ENCODE data around the gene MYB. TPM values are rescaled to one million over a fixed set of nuclear protein-coding genes. Genes with fewer than 3 reads are reported as not detected.

MYB gene
- total RNA-seq, 4 donors from 2014 or later: 2.6 to 6.9 (median 3.1) TPM

GRCh38 chr6:135251498-135252441 lies 70.7 kb downstream of the MYB start:
- no peaks in the 10 kb centered on the region for H3K36me3 ChIP-seq
- no peak for DNase-seq
- H3K27me3 ChIP-seq: no peaks in the 10 kb centered on the region
- no peak for TF ChIP-seq POLR2A (IDR thresholded peaks at IDR 0.05)
- no peak for TF ChIP-seq CTCF (IDR thresholded peaks at IDR 0.05)
- no peaks in the 10 kb centered on the region for H3K9me3 ChIP-seq
- intact Hi-C loops (cut with DNase I): no loop called here
- peaks cover 0 to 14% (median 0%) of the 10 kb centered on the region in 3 donors for H3K4me1 ChIP-seq
- no peak overlapping the region for H3K27ac ChIP-seq
- no peak overlapping the region for H3K4me3 ChIP-seq
- 56 to 74% methylated on average over 8 to 13 of the region's 13 CpGs for WGBS, 2 donors

- intact Hi-C loops (cut with DNase I): no loop called here
- no peaks in the 10 kb centered on the region for H3K9me3 ChIP-seq
- no peak for TF ChIP-seq CTCF (IDR thresholded peaks at IDR 0.05)
- TF ChIP-seq POLR2A (IDR thresholded peaks at IDR 0.05): no peak
- H3K27me3 ChIP-seq: no peaks in the 10 kb centered on the region
- H3K27ac ChIP-seq: no peak overlapping the region
- H3K4me3 ChIP-seq: no peak overlapping the region
- DNase-seq: no peak
- H3K4me1 ChIP-seq: peaks cover 0 to 24% (median 0%) of the 10 kb centered on the region in 3 donors
- H3K36me3 ChIP-seq: no peaks in the 10 kb centered on the region
- WGBS, 2 donors: 60 to 73% methylated on average over 1 of the region's 1 CpG
These were observed 73.4 kb downstream of the MYB start for GRCh38 chr6:135254471-135254870.

- Histone ChIP-seq H3K27ac (no peak overlapping the region), H3K4me1 (peaks cover 0 to 10% (median 0%) of the 10 kb centered on the region in 3 donors), H3K36me3 (no peaks in the 10 kb centered on the region), H3K27me3 (no peaks in the 10 kb centered on the region), H3K4me3 (no peak overlapping the region), H3K9me3 (no peaks in the 10 kb centered on the region)
- 73 to 76% methylated on average over 4 of the region's 4 CpGs for WGBS, 2 donors
- intact Hi-C loops (cut with DNase I): no loop called here
- TF ChIP-seq POLR2A (IDR thresholded peaks at IDR 0.05) (no peak), CTCF (IDR thresholded peaks at IDR 0.05) (no peak)
- no peak for DNase-seq
These were observed 75.8 kb downstream of the MYB start for GRCh38 chr6:135256866-135257265.

- Histone ChIP-seq H3K27ac (no peak overlapping the region), H3K4me3 (no peak overlapping the region), H3K9me3 (no peaks in the 10 kb centered on the region), H3K36me3 (no peaks in the 10 kb centered on the region), H3K4me1 (peaks cover 0 to 10% (median 0%) of the 10 kb centered on the region in 3 donors), H3K27me3 (no peaks in the 10 kb centered on the region)
- 59 to 66% methylated on average over 2 of the region's 2 CpGs for WGBS, 2 donors
- intact Hi-C loops (cut with DNase I): no loop called here
- DNase-seq: no peak
- TF ChIP-seq CTCF (IDR thresholded peaks at IDR 0.05) (no peak), POLR2A (IDR thresholded peaks at IDR 0.05) (no peak)
These were observed 76.7 kb downstream of the MYB start for GRCh38 chr6:135257631-135258405.

- Histone ChIP-seq H3K36me3 (no peaks in the 10 kb centered on the region), H3K27ac (no peak overlapping the region), H3K9me3 (no peaks in the 10 kb centered on the region), H3K27me3 (no peaks in the 10 kb centered on the region), H3K4me1 (peaks cover 0 to 10% (median 0%) of the 10 kb centered on the region in 3 donors), H3K4me3 (no peak overlapping the region)
- intact Hi-C loops (cut with DNase I): no loop called here
- WGBS, 2 donors: 67 to 82% methylated on average over 6 of the region's 6 CpGs
- TF ChIP-seq POLR2A (IDR thresholded peaks at IDR 0.05) (no peak), CTCF (IDR thresholded peaks at IDR 0.05) (no peak)
- no peak for DNase-seq
These were observed 77.9 kb downstream of the MYB start for GRCh38 chr6:135258970-135259369.

All from esophagus squamous epithelium (tissue), 5 donors.